Measurements from ENCODE around the gene SHKBP1.
A peak's percentile ranks its signal among the peaks of the same experiment; 100 is the strongest.
"Not testable (repeated sequence)": the region's sequence is repeated elsewhere in the genome, so short reads cannot be mapped to it uniquely, and the experiment has no call there.

The SHKBP1 gene

GRCh38 chr19:40585982-40586422 lies 9.3 kb downstream of the SHKBP1 start:
- no peak for DNase-seq (ENCODE audit: low read depth)

- no peak for DNase-seq (ENCODE audit: low read depth)
Observed at GRCh38 chr19:40586611-40587010, 9.9 kb downstream of the SHKBP1 start.

- no peak for DNase-seq (ENCODE audit: low read depth)
Observed at GRCh38 chr19:40588110-40588854, 11.6 kb downstream of the SHKBP1 start.

- DNase-seq (ENCODE audit: low read depth), result no peak
Observed at GRCh38 chr19:40588926-40589569, 12.4 kb downstream of the SHKBP1 start.

GRCh38 chr19:40589591-40590429 lies 13.1 kb downstream of the SHKBP1 start:
- DNase-seq (ENCODE audit: low read depth), result no peak

DNA sequence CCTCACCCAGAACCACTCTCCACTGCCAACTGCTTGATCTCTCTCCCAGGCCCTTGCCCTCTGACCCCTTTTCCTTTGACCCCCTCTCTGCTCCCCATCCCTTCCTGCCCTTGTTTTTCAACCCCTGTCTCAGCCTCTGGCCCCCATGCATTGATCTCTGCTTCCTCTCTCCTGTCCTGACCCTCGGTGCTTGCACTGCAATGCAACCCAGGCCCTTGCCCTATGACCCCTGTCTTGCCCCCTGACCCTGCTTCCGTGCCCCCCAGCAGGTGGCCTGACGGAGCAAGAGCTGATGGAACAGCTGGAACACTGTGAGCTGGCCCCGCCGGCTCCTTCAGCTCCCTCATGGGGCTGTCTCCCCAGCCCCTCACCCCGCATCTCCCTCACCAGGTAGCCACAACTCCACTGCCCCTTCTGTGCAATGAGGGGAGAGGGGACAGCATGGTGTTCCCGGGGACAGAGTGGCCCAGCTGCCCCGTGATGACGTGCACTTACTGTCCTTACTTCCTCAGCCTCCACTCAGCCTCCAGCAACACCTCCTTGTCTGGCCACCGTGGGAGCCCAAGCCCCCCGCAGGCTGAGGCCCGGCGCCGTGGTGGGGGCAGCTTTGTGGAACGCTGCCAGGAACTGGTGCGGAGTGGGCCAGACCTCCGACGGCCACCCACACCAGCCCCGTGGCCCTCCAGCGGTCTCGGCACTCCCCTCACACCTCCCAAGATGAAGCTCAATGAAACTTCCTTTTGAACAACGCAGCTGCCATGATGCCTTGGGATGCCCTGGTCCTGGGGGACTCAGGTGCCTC lies 14.0 kb downstream of the SHKBP1 start:
- no peak for DNase-seq (ENCODE audit: low read depth)

DNA sequence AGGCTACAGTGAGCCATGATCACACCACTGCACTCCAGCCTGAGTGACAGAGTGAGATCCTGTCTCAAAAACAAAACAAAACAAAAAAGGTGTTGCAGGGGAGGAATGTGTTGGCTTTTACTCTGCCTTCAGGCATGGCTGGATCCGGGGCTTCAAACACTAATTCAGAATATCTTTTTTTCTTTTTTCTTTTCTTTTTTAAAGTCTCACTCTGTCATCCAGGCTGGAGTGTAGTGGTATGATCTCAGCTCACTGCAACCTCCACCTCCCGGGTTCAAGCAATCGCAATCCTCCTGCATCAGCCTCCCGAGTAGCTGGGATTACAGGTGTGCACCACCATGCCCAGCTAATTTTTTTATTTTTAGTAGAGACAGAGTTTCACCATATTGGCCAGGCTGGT lies 15.1 kb downstream of the SHKBP1 start:
- DNase-seq (ENCODE audit: low read depth), result not testable (repeated sequence)

DNA sequence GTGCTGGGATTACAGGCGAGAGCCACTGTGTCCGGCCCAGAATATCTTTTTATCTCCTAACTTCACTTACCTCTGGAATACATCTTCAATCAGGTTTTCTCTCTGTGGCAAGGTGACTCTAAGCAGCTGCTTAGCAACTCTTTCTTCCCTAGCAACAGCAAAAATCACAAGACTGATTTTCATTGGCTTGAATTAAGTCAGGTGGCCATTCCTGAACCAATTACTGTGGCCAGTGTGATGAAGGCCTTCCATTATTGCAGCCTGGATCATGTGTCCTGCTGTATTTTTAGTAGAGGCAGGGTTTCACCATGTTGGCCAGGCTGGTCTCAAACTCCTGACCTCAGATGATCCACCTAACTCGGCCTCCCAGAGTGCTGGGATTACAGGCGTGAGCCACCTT lies 15.5 kb downstream of the SHKBP1 start:
- no peak for DNase-seq (ENCODE audit: low read depth)

- no peak for DNase-seq (ENCODE audit: low read depth)
Observed at GRCh38 chr19:40594255-40594654, 17.6 kb downstream of the SHKBP1 start.

GRCh38 chr19:40594657-40595091 lies 18.0 kb downstream of the SHKBP1 start:
- no peak for DNase-seq (ENCODE audit: low read depth)

GRCh38 chr19:40596608-40597328 lies 20.1 kb downstream of the SHKBP1 start:
- DNase-seq (ENCODE audit: low read depth), result no peak

- no peak for DNase-seq (ENCODE audit: low read depth)
Observed at GRCh38 chr19:40597329-40597838, 20.7 kb downstream of the SHKBP1 start.

DNA sequence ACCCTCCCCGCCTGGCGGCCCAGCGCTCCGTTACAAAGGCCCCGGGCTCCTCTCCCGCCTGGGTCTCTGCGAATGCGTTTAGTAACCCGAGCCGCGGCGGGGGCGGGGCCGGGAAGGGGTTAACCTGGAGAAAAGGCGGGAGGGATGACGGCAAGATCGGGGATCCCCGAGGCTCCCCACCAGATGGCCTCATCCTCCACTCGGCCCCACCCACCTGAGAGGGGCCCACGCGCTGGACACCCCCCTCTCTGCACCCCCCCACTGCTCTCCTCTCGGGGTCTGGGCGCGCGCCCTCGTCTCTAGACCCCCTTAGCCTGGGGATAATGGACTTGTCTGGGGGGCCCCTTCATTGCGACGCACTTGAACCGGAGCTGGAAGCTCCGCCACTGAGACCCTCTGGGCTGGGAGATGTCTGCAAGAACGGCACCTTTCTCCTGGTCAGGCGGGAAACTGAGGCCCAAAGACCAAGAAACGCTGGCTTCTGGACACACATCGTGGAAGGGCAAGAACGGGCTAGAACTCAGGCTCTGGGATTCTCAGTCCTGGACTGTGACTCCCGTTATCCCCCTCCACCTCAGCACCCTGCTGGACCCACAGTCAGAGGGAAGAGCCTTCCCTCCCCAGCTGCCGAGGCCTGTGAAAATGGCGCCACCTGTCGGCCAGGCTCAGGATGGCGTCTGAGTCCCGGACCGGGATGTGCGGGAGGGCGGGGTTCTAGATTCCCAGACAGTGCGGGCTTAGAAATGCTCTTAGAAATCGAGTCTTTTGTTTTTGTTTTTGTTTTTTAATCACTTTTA lies 21.6 kb downstream of the SHKBP1 start:
- peak; percentile 76 for DNase-seq (ENCODE audit: low read depth)

- DNase-seq (ENCODE audit: low read depth), result no peak
Observed at GRCh38 chr19:40598918-40599307, 22.2 kb downstream of the SHKBP1 start.

DNA sequence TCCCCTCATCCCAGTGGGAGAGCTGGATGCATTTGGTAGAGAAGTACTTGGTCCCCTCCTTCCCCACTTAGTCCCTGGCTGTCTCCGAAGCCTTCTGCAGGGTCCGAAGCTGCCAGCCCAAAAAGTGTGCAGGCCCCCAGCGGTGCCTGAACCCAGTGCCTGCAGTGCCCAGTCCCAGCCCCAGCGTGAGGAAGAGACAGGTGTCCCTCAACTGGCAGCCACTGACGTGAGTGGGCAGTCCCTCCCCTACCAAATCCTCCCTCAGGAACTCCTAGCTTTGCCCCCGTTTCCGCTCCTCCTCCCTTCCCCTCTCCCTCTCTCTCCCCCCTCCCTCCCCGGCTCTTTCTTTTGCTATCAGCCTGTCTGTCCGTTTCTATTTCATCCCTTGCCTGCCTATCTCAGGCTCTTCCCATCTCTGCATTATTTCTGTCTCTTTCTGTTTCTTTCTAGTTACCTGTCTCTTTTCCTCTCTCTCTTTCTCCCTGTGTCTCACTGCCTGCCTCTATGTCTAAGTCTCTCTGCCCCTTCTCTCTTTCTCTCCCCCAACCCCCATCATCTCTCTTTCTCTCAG lies 22.7 kb downstream of the SHKBP1 start:
- no peak for DNase-seq (ENCODE audit: low read depth)

DNA sequence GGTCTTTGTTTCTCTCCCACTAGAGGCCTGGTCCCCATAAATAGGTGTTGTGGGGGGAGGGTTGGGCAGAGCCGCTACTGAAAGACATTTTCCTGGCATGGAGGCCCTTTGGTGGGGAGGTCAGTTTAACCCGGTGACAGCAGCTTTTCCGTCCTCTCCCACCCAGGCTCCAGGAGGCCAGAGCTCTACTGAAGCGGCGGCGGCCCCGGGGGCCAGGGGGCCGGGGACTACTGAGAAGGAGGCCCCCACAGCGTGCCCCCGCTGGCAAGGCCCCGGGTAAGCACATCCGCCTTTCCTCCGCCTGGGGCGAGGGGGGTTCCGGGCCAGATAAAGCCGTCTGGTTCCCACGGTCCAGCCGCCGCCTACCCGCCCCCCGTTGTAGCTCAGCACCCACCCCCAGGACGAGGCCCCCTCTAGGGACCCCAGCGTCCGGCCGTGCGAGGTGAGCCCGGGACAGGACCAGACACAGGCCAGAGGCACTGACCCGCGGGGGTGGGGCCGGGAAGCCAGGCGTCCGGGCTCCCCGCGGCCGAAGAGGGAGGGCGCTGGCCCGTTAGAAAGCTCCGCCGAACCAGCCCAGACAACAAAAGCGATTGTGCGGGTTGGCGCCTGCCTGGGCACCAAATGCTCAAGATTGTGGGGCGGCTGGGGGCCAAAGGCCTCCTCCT lies 23.4 kb downstream of the SHKBP1 start:
- no peak for DNase-seq (ENCODE audit: low read depth)

GRCh38 chr19:40600570-40601133 lies 24.0 kb downstream of the SHKBP1 start:
- no peak for DNase-seq (ENCODE audit: low read depth)

DNA sequence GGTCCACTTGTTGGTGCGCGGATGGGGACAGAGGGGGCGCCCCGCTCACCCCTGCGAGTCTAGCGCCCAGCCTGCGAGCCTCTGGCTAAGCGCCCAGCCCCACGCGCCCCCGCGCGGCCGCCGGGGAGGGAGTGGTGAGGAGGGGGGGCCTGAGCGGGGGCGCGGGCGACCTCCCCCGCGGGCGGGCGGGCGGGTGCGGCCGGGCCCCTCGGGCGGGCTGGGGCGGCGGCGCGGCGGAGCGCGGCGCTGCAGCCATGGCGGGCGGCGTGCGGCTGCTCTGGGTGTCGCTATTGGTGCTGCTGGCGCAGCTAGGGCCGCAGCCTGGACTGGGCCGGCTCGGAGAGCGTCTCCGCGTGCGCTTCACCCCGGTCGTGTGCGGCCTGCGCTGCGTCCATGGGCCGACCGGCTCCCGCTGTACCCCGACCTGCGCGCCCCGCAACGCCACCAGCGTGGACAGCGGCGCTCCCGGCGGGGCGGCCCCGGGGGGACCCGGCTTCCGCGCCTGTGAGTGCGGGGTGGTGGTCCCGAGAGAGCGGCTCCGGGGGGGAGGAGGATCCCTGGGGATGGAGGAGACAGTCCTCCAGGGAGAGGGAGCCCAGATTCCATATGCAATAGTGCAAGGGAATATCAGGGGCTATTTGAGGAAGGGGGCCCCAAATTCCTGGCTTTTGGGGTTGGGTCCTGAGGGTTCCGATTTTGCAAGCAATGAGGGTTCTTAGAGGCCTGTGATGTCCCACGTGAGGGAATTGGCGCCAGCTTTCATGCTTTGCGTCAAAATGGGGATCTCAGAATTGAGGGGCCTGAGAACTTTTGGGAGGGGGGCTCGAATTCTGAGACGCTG lies 24.7 kb downstream of the SHKBP1 start, which contains the start of gene LTBP4:
Gene LTBP4 (plus strand): TSS at position 236 of the 841 bp plus-strand sequence. CDS start 19 bp downstream, at position 255.
- DNase-seq (ENCODE audit: low read depth), result no peak
